ENCODE data around the gene ESRRA. TPM values are rescaled to one million over a fixed set of nuclear protein-coding genes. Genes with fewer than 3 reads are reported as not detected.

The ESRRA gene
- total and polyA plus RNA-seq, 2 of the 8 experiments (the other 6 are each of a cell fraction or from before 2014, with no cell fraction given) = 18.2 to 37.0 TPM

GRCh38 chr11:64334764-64335735, 29.7 kb downstream of the ESRRA start:
- no peak overlapping the region for H2BK12ac ChIP-seq (ENCODE audit: low read depth, low read length)
- H3K4me2 ChIP-seq (ENCODE audit: insufficient read depth in 1 of 2, low read depth in 2 of 2, low read length in 2 of 2) = no peak overlapping the region
- H2AK5ac ChIP-seq (ENCODE audit: low read depth, low read length) = no peak overlapping the region
- H3K14ac ChIP-seq (ENCODE audit: insufficient read length) = no peak overlapping the region
- no peaks in the 10 kb centered on the region for H3K79me1 ChIP-seq (ENCODE audit: low read depth, low read length)
- FAIRE-seq = no peak
- WGBS, 2 experiments (ENCODE audit: extremely low coverage in 1 of 2, insufficient coverage in 1 of 2, insufficient read length in 1 of 2, insufficient replicate concordance in 2 of 2, low coverage in 1 of 2, low lambda C conversion rate in 2 of 2, missing lambda C conversion rate in 1 of 2) = 77% methylated on average over 13 of the region's 13 CpGs; no CpG with 5 or more reads in 1 of the 2 experiments
- H2BK20ac ChIP-seq (ENCODE audit: low read length) = no peak overlapping the region
- no peaks in the 10 kb centered on the region for H3K27me3 ChIP-seq (replicated peaks in 1 of 4; ENCODE audit: control insufficient read depth in 3 of 4, extremely low read depth in 1 of 4, insufficient read depth in 3 of 4, low read length in 3 of 4)
- H3K27ac ChIP-seq (ENCODE audit: low read depth, low read length) = no peak overlapping the region
- peaks cover 0 to 9% (median 6%) of the 10 kb centered on the region in 4 experiments; a peak in 6 of 7 replicates for H3K4me1 ChIP-seq (replicated peaks in 1 of 4; ENCODE audit: control insufficient read depth in 3 of 4, insufficient read depth in 4 of 4, low read length in 3 of 4)
- H3K56ac ChIP-seq (replicated peaks; ENCODE audit: insufficient read length, low read depth, low read length) = no peak overlapping the region
- no peak for DNase-seq (ENCODE audit: low read depth in 1 of 2, low spot score in 2 of 2)
- no peaks in the 10 kb centered on the region for H3K79me2 ChIP-seq (ENCODE audit: control insufficient read depth in 1 of 2, insufficient read depth in 2 of 2, low read length in 2 of 2)
- no peak overlapping the region for H3K4me3 ChIP-seq (ENCODE audit: extremely low read depth in 1 of 4, insufficient read depth in 2 of 4, low read depth in 3 of 4, low read length in 4 of 4)
- H4K20me1 ChIP-seq (replicated peaks in 1 of 2; ENCODE audit: control insufficient read depth in 1 of 2, insufficient read depth in 2 of 2, low read length in 2 of 2) = peaks cover 0 to 2% of the 10 kb centered on the region in 2 experiments
- no peak overlapping the region for H4K5ac ChIP-seq (ENCODE audit: insufficient read length, low read depth, low read length)
- no peak overlapping the region for H4K91ac ChIP-seq (replicated peaks; ENCODE audit: insufficient read length, low read length)
- peaks cover 2% of the 10 kb centered on the region; the same call in 1 of the 2 replicates for H3K23me2 ChIP-seq (ENCODE audit: low read depth, low read length)
- H3K36me3 ChIP-seq (ENCODE audit: control insufficient read depth in 2 of 4, insufficient read depth in 4 of 4, low read length in 3 of 4) = no peaks in the 10 kb centered on the region
- TF ChIP-seq ZNF274 (IDR thresholded peaks at IDR 0.05; ENCODE audit: borderline replicate concordance, extremely low read depth, low read length) = no peak
- no peak for TF ChIP-seq EP300 (IDR thresholded peaks at IDR 0.05; ENCODE audit: borderline replicate concordance in 1 of 2, low read depth in 2 of 2, low read length in 2 of 2)
- peak; percentile 68; the same call in 1 of the 2 replicates for TF ChIP-seq KDM1A (IDR thresholded peaks at IDR 0.05; ENCODE audit: borderline replicate concordance, low read length)
- peak; percentile 39; the same call in 1 of the 2 replicates for TF ChIP-seq CEBPB (IDR thresholded peaks at IDR 0.05; ENCODE audit: low read depth, low read length)
- no peak for TF ChIP-seq HDAC6 (IDR thresholded peaks at IDR 0.05; ENCODE audit: low read depth, low read length)
- no peak for TF ChIP-seq NRF1 (IDR thresholded peaks at IDR 0.05; ENCODE audit: low read depth, low read length)
- POLR2A ChIA-PET (ENCODE audit: partially characterized antibody) = interaction anchor here (1.4 to 7.3 kb wide), 2 partner anchors 11 to 18 kb away, joined by 4 to 61 read pairs; partner anchors contain the start of genes PRDX5 and TRMT112
- peak overlapping the region in 1 of 4 experiments; percentile 16; a peak in 1 of 7 replicates for H3K9ac ChIP-seq (replicated peaks in 1 of 4; ENCODE audit: extremely low read depth in 1 of 4, low read depth in 3 of 4, low read length in 3 of 4)
- H3K4ac ChIP-seq (replicated peaks; ENCODE audit: insufficient read length, low read depth, low read length) = no peak overlapping the region
- no peak overlapping the region for H2BK120ac ChIP-seq (replicated peaks; ENCODE audit: low read depth, low read length)
- no peak overlapping the region for H2AFZ ChIP-seq (ENCODE audit: low read length)
- CTCF ChIA-PET (ENCODE audit: partially characterized antibody) = interaction anchor here (0.7 to 37.6 kb wide), 4 partner anchors 10 to 63 kb away, joined by 3 to 614 read pairs (median 207); partner anchors contain the start of genes CATSPERZ, CCDC88B, ESRRA and PRDX5
- H4K8ac ChIP-seq (ENCODE audit: extremely low read depth, insufficient read depth, low read length) = no peak overlapping the region
- H3K9me3 ChIP-seq (ENCODE audit: insufficient read depth in 2 of 2, low read depth in 1 of 2, low read length in 1 of 2) = no peaks in the 10 kb centered on the region
- no peak overlapping the region for H2BK5ac ChIP-seq (ENCODE audit: low read depth, low read length)
- H3K18ac ChIP-seq (ENCODE audit: extremely low read depth, low read length) = no peak overlapping the region
- H3K23ac ChIP-seq (ENCODE audit: insufficient read length) = no peak overlapping the region
- no peak overlapping the region for H2BK15ac ChIP-seq (ENCODE audit: low read length)
